ENCODE results near the gene VPS51.

- TF ChIP-seq CTCF (conservative IDR thresholded peaks at IDR 0.05; ENCODE audit: low read length) (no peak), EZH2phosphoT487 (IDR thresholded peaks at IDR 0.05; ENCODE audit: borderline replicate concordance, low read depth, low read length) (no peak)
Measured at GRCh38 chr11:65125197-65126056, 29.4 kb downstream of the VPS51 start.

All from OCI-LY7 (cell line).